WTC11 (cell line): ENCODE results near the gene CALY.

ENCODE experiments used
- ATF2 ChIP-seq: sonication (generic); formaldehyde crosslinking; IDR thresholded peaks from 2 replicates; pipeline ENCODE4 v1.8.1; 2022; ENCODE audit warnings: low read depth, missing genetic modification reagents, borderline replicate concordance
- CBFB ChIP-seq: sonication (generic); formaldehyde crosslinking; IDR thresholded peaks from 2 replicates; pipeline ENCODE4 v1.8.1; 2022; ENCODE audit warnings: mild to moderate bottlenecking, low read depth, missing genetic modification reagents
- CTCF ChIP-seq: fragments of 200-600 bp; IDR thresholded peaks from 2 replicates; pipeline ENCODE4 v1.8.0; 2022; ENCODE audit warnings: antibody characterized with exemption
- E2F4 ChIP-seq: sonication (generic); formaldehyde crosslinking; IDR thresholded peaks from 2 replicates; pipeline ENCODE4 v1.8.1; 2022; ENCODE audit warnings: low read depth, mild to moderate bottlenecking, moderate library complexity, missing genetic modification reagents, borderline replicate concordance
- ELF4 ChIP-seq: sonication (generic); formaldehyde crosslinking; IDR thresholded peaks from 2 replicates; pipeline ENCODE4 v1.8.1; 2022; ENCODE audit warnings: low read depth, mild to moderate bottlenecking, moderate library complexity, missing genetic modification reagents
- IRF1 ChIP-seq: sonication (generic); formaldehyde crosslinking; IDR thresholded peaks from 2 replicates; pipeline ENCODE4 v1.8.0; 2023; ENCODE audit warnings: missing genetic modification reagents
- MAX ChIP-seq: sonication (generic); formaldehyde crosslinking; IDR thresholded peaks from 2 replicates; pipeline ENCODE4 v1.8.0; 2022; ENCODE audit warnings: mild to moderate bottlenecking, missing genetic modification reagents
- USF2 ChIP-seq: sonication (generic); formaldehyde crosslinking; IDR thresholded peaks from 2 replicates; pipeline ENCODE4 v1.8.1; 2023; ENCODE audit warnings: mild to moderate bottlenecking, missing genetic modification reagents, moderate library complexity

GRCh38 chr10:133368153-133368552, 31.5 kb upstream of the CALY start:
- TF ChIP-seq CTCF (no peak), MAX (CRISPR knock-in tag) (no peak), ELF4 (CRISPR knock-in tag) (no peak), ATF2 (no peak), USF2 (CRISPR knock-in tag) (no peak), CBFB (CRISPR knock-in tag) (no peak), E2F4 (CRISPR knock-in tag) (no peak), IRF1 (CRISPR knock-in tag) (no peak)
